Measurements from ENCODE around the gene GABBR2.

The GABBR2 gene

GRCh38 chr9:98602839-98603500 is 105.8 kb downstream of the GABBR2 start:
- Histone ChIP-seq H3K4me2 (ENCODE audit: low read length) (no peak overlapping the region), H3K27me3 (ENCODE audit: control insufficient read depth, insufficient read depth, low read length) (peaks cover 19% of the 10 kb centered on the region), H3K4me3 (ENCODE audit: low read length) (no peak overlapping the region), H3K9ac (ENCODE audit: low read depth, low read length) (no peak overlapping the region), H3K9me3 (replicated peaks; ENCODE audit: low read length) (no peaks in the 10 kb centered on the region), H3K4me1 (ENCODE audit: control insufficient read depth, insufficient read depth, low read length) (no peaks in the 10 kb centered on the region), H3K36me3 (ENCODE audit: insufficient read depth, low read length) (no peaks in the 10 kb centered on the region)

- H3K4me1 ChIP-seq (ENCODE audit: control insufficient read depth, insufficient read depth, low read length), result no peaks in the 10 kb centered on the region
- no peak overlapping the region for H3K4me2 ChIP-seq (ENCODE audit: low read length)
- no peaks in the 10 kb centered on the region for H3K36me3 ChIP-seq (ENCODE audit: insufficient read depth, low read length)
- peaks cover 17% of the 10 kb centered on the region for H3K27me3 ChIP-seq (ENCODE audit: control insufficient read depth, insufficient read depth, low read length)
- H3K4me3 ChIP-seq (ENCODE audit: low read length), result no peak overlapping the region
- no peaks in the 10 kb centered on the region for H3K9me3 ChIP-seq (replicated peaks; ENCODE audit: low read length)
- no peak overlapping the region for H3K9ac ChIP-seq (ENCODE audit: low read depth, low read length)
Measured at GRCh38 chr9:98600631-98601030, 108.1 kb downstream of the GABBR2 start.

- no peak overlapping the region for H3K4me3 ChIP-seq (ENCODE audit: low read length)
- H3K36me3 ChIP-seq (ENCODE audit: insufficient read depth, low read length), result no peaks in the 10 kb centered on the region
- no peak overlapping the region for H3K9ac ChIP-seq (ENCODE audit: low read depth, low read length)
- no peak overlapping the region for H3K4me2 ChIP-seq (ENCODE audit: low read length)
- no peaks in the 10 kb centered on the region for H3K9me3 ChIP-seq (replicated peaks; ENCODE audit: low read length)
- no peaks in the 10 kb centered on the region for H3K4me1 ChIP-seq (ENCODE audit: control insufficient read depth, insufficient read depth, low read length)
- peaks cover 25% of the 10 kb centered on the region for H3K27me3 ChIP-seq (ENCODE audit: control insufficient read depth, insufficient read depth, low read length)
Measured at GRCh38 chr9:98599566-98600216, 109.0 kb downstream of the GABBR2 start.

GRCh38 chr9:98598861-98599260 is 109.9 kb downstream of the GABBR2 start:
- Histone ChIP-seq H3K27me3 (ENCODE audit: control insufficient read depth, insufficient read depth, low read length) (peaks cover 28% of the 10 kb centered on the region), H3K4me2 (ENCODE audit: low read length) (no peak overlapping the region), H3K4me1 (ENCODE audit: control insufficient read depth, insufficient read depth, low read length) (no peaks in the 10 kb centered on the region), H3K4me3 (ENCODE audit: low read length) (no peak overlapping the region), H3K9me3 (replicated peaks; ENCODE audit: low read length) (no peaks in the 10 kb centered on the region), H3K36me3 (ENCODE audit: insufficient read depth, low read length) (no peaks in the 10 kb centered on the region), H3K9ac (ENCODE audit: low read depth, low read length) (no peak overlapping the region)

GRCh38 chr9:98597236-98597771 is 111.4 kb downstream of the GABBR2 start:
- H3K27me3 ChIP-seq (ENCODE audit: control insufficient read depth, insufficient read depth, low read length), result peaks cover 22% of the 10 kb centered on the region
- H3K4me1 ChIP-seq (ENCODE audit: control insufficient read depth, insufficient read depth, low read length), result no peaks in the 10 kb centered on the region
- H3K9me3 ChIP-seq (replicated peaks; ENCODE audit: low read length), result no peaks in the 10 kb centered on the region
- H3K4me2 ChIP-seq (ENCODE audit: low read length), result no peak overlapping the region
- H3K9ac ChIP-seq (ENCODE audit: low read depth, low read length), result no peak overlapping the region
- no peaks in the 10 kb centered on the region for H3K36me3 ChIP-seq (ENCODE audit: insufficient read depth, low read length)
- H3K4me3 ChIP-seq (ENCODE audit: low read length), result no peak overlapping the region

- Histone ChIP-seq H3K9me3 (replicated peaks; ENCODE audit: low read length) (no peaks in the 10 kb centered on the region), H3K4me1 (ENCODE audit: control insufficient read depth, insufficient read depth, low read length) (no peaks in the 10 kb centered on the region), H3K4me2 (ENCODE audit: low read length) (no peak overlapping the region), H3K4me3 (ENCODE audit: low read length) (no peak overlapping the region), H3K9ac (ENCODE audit: low read depth, low read length) (no peak overlapping the region), H3K27me3 (ENCODE audit: control insufficient read depth, insufficient read depth, low read length) (peaks cover 22% of the 10 kb centered on the region), H3K36me3 (ENCODE audit: insufficient read depth, low read length) (no peaks in the 10 kb centered on the region)
Measured at GRCh38 chr9:98596486-98596885, 112.2 kb downstream of the GABBR2 start.

- H3K4me2 ChIP-seq (ENCODE audit: low read length), result no peak overlapping the region
- H3K27me3 ChIP-seq (ENCODE audit: control insufficient read depth, insufficient read depth, low read length), result peaks cover 16% of the 10 kb centered on the region
- no peaks in the 10 kb centered on the region for H3K4me1 ChIP-seq (ENCODE audit: control insufficient read depth, insufficient read depth, low read length)
Measured at GRCh38 chr9:98594546-98595160, 114.1 kb downstream of the GABBR2 start.

GRCh38 chr9:98593354-98594253 is 115.1 kb downstream of the GABBR2 start:
- Histone ChIP-seq H3K36me3 (ENCODE audit: insufficient read depth, low read length) (no peaks in the 10 kb centered on the region), H3K4me1 (ENCODE audit: control insufficient read depth, insufficient read depth, low read length) (no peaks in the 10 kb centered on the region), H3K4me2 (ENCODE audit: low read length) (no peak overlapping the region), H3K9me3 (replicated peaks; ENCODE audit: low read length) (no peaks in the 10 kb centered on the region), H3K9ac (ENCODE audit: low read depth, low read length) (no peak overlapping the region), H3K27me3 (ENCODE audit: control insufficient read depth, insufficient read depth, low read length) (peaks cover 23% of the 10 kb centered on the region), H3K4me3 (ENCODE audit: low read length) (no peak overlapping the region)

More at GRCh38 chr9:98594546-98595160, 114.1 kb downstream of the GABBR2 start:
- H3K36me3 ChIP-seq (ENCODE audit: insufficient read depth, low read length), result no peaks in the 10 kb centered on the region
- H3K4me3 ChIP-seq (ENCODE audit: low read length), result no peak overlapping the region
- H3K9me3 ChIP-seq (replicated peaks; ENCODE audit: low read length), result no peaks in the 10 kb centered on the region
- H3K9ac ChIP-seq (ENCODE audit: low read depth, low read length), result no peak overlapping the region

- Histone ChIP-seq H3K27me3 (ENCODE audit: control insufficient read depth, insufficient read depth, low read length) (peaks cover 35% of the 10 kb centered on the region), H3K4me3 (ENCODE audit: low read length) (no peak overlapping the region), H3K4me2 (ENCODE audit: low read length) (no peak overlapping the region)
Measured at GRCh38 chr9:98591696-98592095, 117.0 kb downstream of the GABBR2 start.

GRCh38 chr9:98590101-98590500 is 118.6 kb downstream of the GABBR2 start:
- no peaks in the 10 kb centered on the region for H3K4me1 ChIP-seq (ENCODE audit: control insufficient read depth, insufficient read depth, low read length)

More at GRCh38 chr9:98591696-98592095, 117.0 kb downstream of the GABBR2 start:
- H3K9ac ChIP-seq (ENCODE audit: low read depth, low read length), result no peak overlapping the region
- no peaks in the 10 kb centered on the region for H3K9me3 ChIP-seq (replicated peaks; ENCODE audit: low read length)
- no peaks in the 10 kb centered on the region for H3K4me1 ChIP-seq (ENCODE audit: control insufficient read depth, insufficient read depth, low read length)
- H3K36me3 ChIP-seq (ENCODE audit: insufficient read depth, low read length), result no peaks in the 10 kb centered on the region

GRCh38 chr9:98589102-98589501 is 119.6 kb downstream of the GABBR2 start:
- H3K4me2 ChIP-seq (ENCODE audit: low read length), result no peak overlapping the region
- no peaks in the 10 kb centered on the region for H3K36me3 ChIP-seq (ENCODE audit: insufficient read depth, low read length)
- H3K9me3 ChIP-seq (replicated peaks; ENCODE audit: low read length), result no peaks in the 10 kb centered on the region
- no peaks in the 10 kb centered on the region for H3K4me1 ChIP-seq (ENCODE audit: control insufficient read depth, insufficient read depth, low read length)
- no peak overlapping the region for H3K9ac ChIP-seq (ENCODE audit: low read depth, low read length)
- H3K27me3 ChIP-seq (ENCODE audit: control insufficient read depth, insufficient read depth, low read length), result peaks cover 22% of the 10 kb centered on the region
- H3K4me3 ChIP-seq (ENCODE audit: low read length), result no peak overlapping the region

More at GRCh38 chr9:98590101-98590500, 118.6 kb downstream of the GABBR2 start:
- Histone ChIP-seq H3K36me3 (ENCODE audit: insufficient read depth, low read length) (no peaks in the 10 kb centered on the region), H3K9me3 (replicated peaks; ENCODE audit: low read length) (no peaks in the 10 kb centered on the region), H3K4me3 (ENCODE audit: low read length) (no peak overlapping the region), H3K4me2 (ENCODE audit: low read length) (no peak overlapping the region), H3K9ac (ENCODE audit: low read depth, low read length) (no peak overlapping the region), H3K27me3 (ENCODE audit: control insufficient read depth, insufficient read depth, low read length) (peaks cover 28% of the 10 kb centered on the region)

All from skeletal muscle satellite cell (primary cell).